Omental fat pad (tissue), 4 donors: ENCODE results near the gene IRF3. TPM values are rescaled to one million over a fixed set of nuclear protein-coding genes. Genes with fewer than 3 reads are reported as not detected.

Experiments used
- ATAC-seq: fragments of 150-250 bp; one replicate; pipeline ENCODE4 v1.9.1; 2016; ENCODE audit warnings: mild to moderate bottlenecking, moderate library complexity; ENCODE audit not compliant: low FRiP score
- DNase-seq: peaks from one replicate; pipeline ENCODE4 v3.0.0-alpha.2; 2019; ENCODE audit warnings: low spot score
- CTCF ChIP-seq, 3 donors: fragments of 450-650 bp; IDR thresholded peaks; one replicate each; pipeline ENCODE4 v1.5.1; 2016 to 2017; ENCODE audit warnings: antibody characterized with exemption in 3 of 3, mild to moderate bottlenecking in 3 of 3, moderate library complexity in 2 of 3
- total RNA-seq, 4 donors: library from RNA; depleted of rRNA; stranded (reverse); fragments of >200 nt; gene quantifications; one replicate each; pipeline ENCODE4 v1.1.0, GENCODE V29; 2016

Gene IRF3
- total RNA-seq, 4 donors from 2014 or later = 32.4 to 62.7 (median 36.4) TPM

GRCh38 chr19:49667473-49667872 is 1.8 kb upstream of the IRF3 start:
- DNase-seq = no peak
- TF ChIP-seq CTCF (IDR thresholded peaks at IDR 0.05) = no peak

GRCh38 chr19:49666120-49666444 is 425 bp upstream of the IRF3 start:
- DNase-seq = no peak
- ATAC-seq = no peak
- no peak for TF ChIP-seq CTCF (IDR thresholded peaks at IDR 0.05)

More at GRCh38 chr19:49667473-49667872, 1.8 kb upstream of the IRF3 start:
- ATAC-seq = no peak

GRCh38 chr19:49665036-49665350 is 664 bp downstream of the IRF3 start:
- no peak for DNase-seq
- TF ChIP-seq CTCF (IDR thresholded peaks at IDR 0.05) = no peak
- ATAC-seq = no peak

- no peak for TF ChIP-seq CTCF (IDR thresholded peaks at IDR 0.05)
- ATAC-seq = peak; percentile 74
Observed at GRCh38 chr19:49664171-49665035, 1.3 kb downstream of the IRF3 start.

GRCh38 chr19:49663224-49663623 is 2.4 kb downstream of the IRF3 start:
- ATAC-seq = no peak
- no peak for DNase-seq
- TF ChIP-seq CTCF (IDR thresholded peaks at IDR 0.05) = no peak

More at GRCh38 chr19:49664171-49665035, 1.3 kb downstream of the IRF3 start:
- peak; percentile 94 for DNase-seq

GRCh38 chr19:49662011-49662410 is 3.6 kb downstream of the IRF3 start:
- no peak for TF ChIP-seq CTCF (IDR thresholded peaks at IDR 0.05)
- ATAC-seq (no peak), DNase-seq (no peak)

- DNase-seq = no peak
- TF ChIP-seq CTCF (IDR thresholded peaks at IDR 0.05) = no peak
- ATAC-seq = no peak
Observed at GRCh38 chr19:49660338-49660961, 5.2 kb downstream of the IRF3 start.
